HepG2 (cell line): ENCODE results near the gene BBC3. TPM values are rescaled to one million over a fixed set of nuclear protein-coding genes. Genes with fewer than 3 reads are reported as not detected.
A peak's percentile ranks its signal among the peaks of the same experiment; 100 is the strongest.

ENCODE experiments used
- CHD4 ChIP-seq: fragments of 200-600 bp; sonication (generic); IDR thresholded peaks from 2 replicates; pipeline ENCODE4 v1.7.0; 2017; ENCODE audit warnings: mild to moderate bottlenecking, low read length, borderline replicate concordance
- DZIP1 ChIP-seq: sonication (generic); formaldehyde crosslinking; IDR thresholded peaks from 2 replicates; pipeline ENCODE4 v1.5.0; 2020; ENCODE audit warnings: mild to moderate bottlenecking, missing genetic modification reagents
- MZF1 ChIP-seq: sonication (generic); formaldehyde crosslinking; IDR thresholded peaks from 2 replicates; pipeline ENCODE4 v1.8.1; 2023; ENCODE audit warnings: mild to moderate bottlenecking, missing genetic modification reagents, borderline replicate concordance
- NFYB ChIP-seq: sonication (generic); formaldehyde crosslinking; IDR thresholded peaks from 2 replicates; pipeline ENCODE4 v1.4.0; 2020; ENCODE audit warnings: missing genetic modification reagents
- NKX3-1 ChIP-seq: sonication (generic); formaldehyde crosslinking; IDR thresholded peaks from 2 replicates; pipeline ENCODE4 v1.5.0; 2020; ENCODE audit warnings: missing genetic modification reagents
- NR0B2 ChIP-seq: sonication (generic); formaldehyde crosslinking; IDR thresholded peaks from 2 replicates; pipeline ENCODE4 v1.4.0; 2020; ENCODE audit warnings: mild to moderate bottlenecking, missing genetic modification reagents
- SOX5 ChIP-seq: IDR thresholded peaks from 2 replicates; pipeline ENCODE4 v1.6.1; 2016; ENCODE audit warnings: borderline replicate concordance
- ZBTB1 ChIP-seq: sonication (generic); formaldehyde crosslinking; IDR thresholded peaks from 2 replicates; pipeline ENCODE4 v1.4.0; 2020; ENCODE audit warnings: missing genetic modification reagents, borderline replicate concordance
- ZNF317 ChIP-seq: sonication (generic); formaldehyde crosslinking; IDR thresholded peaks from 2 replicates; pipeline ENCODE4 v1.5.0; 2020; ENCODE audit warnings: mild to moderate bottlenecking, missing genetic modification reagents
- ZNF563 ChIP-seq: sonication (generic); formaldehyde crosslinking; IDR thresholded peaks from 2 replicates; pipeline ENCODE4 v1.8.0; 2022; ENCODE audit warnings: mild to moderate bottlenecking, moderate library complexity, missing genetic modification reagents
- ZNF564 ChIP-seq: sonication (generic); formaldehyde crosslinking; IDR thresholded peaks from 2 replicates; pipeline ENCODE4 v1.8.1; 2023; ENCODE audit warnings: mild to moderate bottlenecking, missing genetic modification reagents
- ZNF652 ChIP-seq: IDR thresholded peaks from 2 replicates; pipeline ENCODE4 v1.6.1; 2016; ENCODE audit warnings: low read depth, borderline replicate concordance
- ZNF775 ChIP-seq: sonication (generic); formaldehyde crosslinking; IDR thresholded peaks from 2 replicates; pipeline ENCODE4 v1.4.0; 2020; ENCODE audit warnings: missing genetic modification reagents, mild to moderate bottlenecking, moderate library complexity, borderline replicate concordance
- polyA plus RNA-seq, 8 experiments: library from polyadenylated mRNA; depleted of rRNA in 3 of 8; stranded (reverse) in 7 of 8; unstranded in 1 of 8; fragments of >200 nt; fragmentation: Illumina TruSeq in 4 of 8; extraction: Trizol in 4 of 8; gene quantifications; 2 replicates each; pipeline versions ENCODE4 v1.2.1 to v1.2.3, GENCODE V29; 2011 to 2016; ENCODE audit warnings: low read depth in 4 of 8, missing spikeins in 1 of 8, mixed read lengths in 1 of 8; ENCODE audit not compliant: insufficient read depth in 1 of 8
- total RNA-seq, 5 experiments: library from RNA; depleted of rRNA; stranded (reverse); fragments of >200 nt; fragmentation: Illumina TruSeq; extraction: Trizol; gene quantifications; 2 replicates each; pipeline ENCODE4 v1.2.3, GENCODE V29; 2016; ENCODE audit warnings: low read depth in 1 of 5
- TF ChIP-seq, protein P1 (sequence below): sonication (generic); formaldehyde crosslinking; IDR thresholded peaks from 2 replicates; pipeline ENCODE4 v1.4.0; 2020; ENCODE audit warnings: mild to moderate bottlenecking, missing genetic modification reagents
- TF ChIP-seq, protein P2 (sequence below): sonication (generic); formaldehyde crosslinking; IDR thresholded peaks from 2 replicates; pipeline ENCODE4 v1.4.0; 2020; ENCODE audit warnings: mild to moderate bottlenecking, low read depth, missing genetic modification reagents
- TF ChIP-seq, protein P3 (sequence below): sonication (generic); formaldehyde crosslinking; IDR thresholded peaks from 2 replicates; pipeline ENCODE4 v1.4.0; 2020; ENCODE audit warnings: missing genetic modification reagents, mild to moderate bottlenecking, borderline replicate concordance

The BBC3 gene
- total and polyA plus RNA-seq, 2 of the 13 experiments (the other 11 are each of a cell fraction or from before 2014, with no cell fraction given), result 6.1 to 8.8 TPM

DNA sequence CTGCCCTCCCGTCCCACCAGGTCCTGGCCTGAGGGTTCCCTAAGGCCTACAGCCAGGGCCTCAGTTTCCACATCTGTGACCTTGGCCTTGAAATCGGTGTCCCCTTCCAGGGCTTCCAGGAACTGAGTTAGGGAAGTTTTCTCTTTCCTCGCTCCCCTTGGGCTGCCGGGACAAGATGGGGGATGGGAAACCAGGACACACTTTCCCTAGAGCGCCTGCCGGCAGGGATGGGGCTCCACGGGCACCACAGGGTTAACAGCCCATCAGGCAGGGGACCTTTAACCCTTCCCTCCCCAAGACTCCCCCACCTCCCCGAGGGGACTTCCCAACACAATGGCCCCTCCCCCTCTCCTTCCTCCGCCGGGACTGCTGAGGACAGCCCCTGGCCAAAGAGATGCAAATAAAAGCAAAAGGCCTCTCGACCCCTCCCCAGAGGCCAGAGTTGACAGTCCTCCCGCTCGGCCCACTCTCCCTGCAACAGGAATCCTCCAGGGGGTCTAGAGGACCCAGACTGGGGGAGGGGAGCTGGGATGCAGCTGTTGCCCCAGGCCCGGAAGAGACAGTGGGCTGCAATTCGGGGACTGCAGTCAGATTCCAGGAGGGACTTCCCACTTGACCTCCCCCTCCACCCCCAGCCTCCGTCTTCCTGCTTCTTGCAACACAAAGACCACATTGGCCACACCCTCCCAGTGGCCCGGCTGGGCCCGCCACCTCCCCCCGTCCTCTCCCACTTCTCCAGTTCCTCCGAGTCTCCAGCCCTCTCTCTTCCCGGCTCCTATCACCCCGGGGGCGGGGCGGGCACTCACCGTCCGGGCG is 3.4 kb downstream of the BBC3 start (continued):
- TF ChIP-seq NFYB (CRISPR knock-in tag), result no peak
- peak; percentile 34; the same call in 1 of the 2 replicates for TF ChIP-seq NKX3-1 (CRISPR knock-in tag)
- no peak for TF ChIP-seq ZBTB1
- no peak for TF ChIP-seq ZNF775 (CRISPR knock-in tag)
- no peak for TF ChIP-seq DZIP1 (CRISPR knock-in tag)
- TF ChIP-seq, protein P1, sequence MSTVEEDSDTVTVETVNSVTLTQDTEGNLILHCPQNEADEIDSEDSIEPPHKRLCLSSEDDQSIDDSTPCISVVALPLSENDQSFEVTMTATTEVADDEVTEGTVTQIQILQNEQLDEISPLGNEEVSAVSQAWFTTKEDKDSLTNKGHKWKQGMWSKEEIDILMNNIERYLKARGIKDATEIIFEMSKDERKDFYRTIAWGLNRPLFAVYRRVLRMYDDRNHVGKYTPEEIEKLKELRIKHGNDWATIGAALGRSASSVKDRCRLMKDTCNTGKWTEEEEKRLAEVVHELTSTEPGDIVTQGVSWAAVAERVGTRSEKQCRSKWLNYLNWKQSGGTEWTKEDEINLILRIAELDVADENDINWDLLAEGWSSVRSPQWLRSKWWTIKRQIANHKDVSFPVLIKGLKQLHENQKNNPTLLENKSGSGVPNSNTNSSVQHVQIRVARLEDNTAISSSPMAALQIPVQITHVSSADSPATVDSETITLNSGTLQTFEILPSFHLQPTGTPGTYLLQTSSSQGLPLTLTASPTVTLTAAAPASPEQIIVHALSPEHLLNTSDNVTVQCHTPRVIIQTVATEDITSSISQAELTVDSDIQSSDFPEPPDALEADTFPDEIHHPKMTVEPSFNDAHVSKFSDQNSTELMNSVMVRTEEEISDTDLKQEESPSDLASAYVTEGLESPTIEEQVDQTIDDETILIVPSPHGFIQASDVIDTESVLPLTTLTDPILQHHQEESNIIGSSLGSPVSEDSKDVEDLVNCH (CRISPR knock-in tag), result no peak
- TF ChIP-seq ZNF563 (CRISPR knock-in tag), result peak; percentile 9; the same call in 1 of the 2 replicates
- TF ChIP-seq ZNF652, result peak; percentile 99
- peak; percentile 96 for TF ChIP-seq CHD4
- TF ChIP-seq, protein P2, sequence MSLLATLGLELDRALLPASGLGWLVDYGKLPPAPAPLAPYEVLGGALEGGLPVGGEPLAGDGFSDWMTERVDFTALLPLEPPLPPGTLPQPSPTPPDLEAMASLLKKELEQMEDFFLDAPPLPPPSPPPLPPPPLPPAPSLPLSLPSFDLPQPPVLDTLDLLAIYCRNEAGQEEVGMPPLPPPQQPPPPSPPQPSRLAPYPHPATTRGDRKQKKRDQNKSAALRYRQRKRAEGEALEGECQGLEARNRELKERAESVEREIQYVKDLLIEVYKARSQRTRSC (CRISPR knock-in tag), result no peak
- TF ChIP-seq ZNF317, result peak; percentile 52; the same call in 1 of the 2 replicates
- no peak for TF ChIP-seq SOX5
- TF ChIP-seq MZF1 (CRISPR knock-in tag), result no peak
- TF ChIP-seq ZNF564, result peak; percentile 55; the same call in 1 of the 2 replicates
- TF ChIP-seq NR0B2, result no peak; the same call in 1 of the 2 replicates
- TF ChIP-seq, protein P3, sequence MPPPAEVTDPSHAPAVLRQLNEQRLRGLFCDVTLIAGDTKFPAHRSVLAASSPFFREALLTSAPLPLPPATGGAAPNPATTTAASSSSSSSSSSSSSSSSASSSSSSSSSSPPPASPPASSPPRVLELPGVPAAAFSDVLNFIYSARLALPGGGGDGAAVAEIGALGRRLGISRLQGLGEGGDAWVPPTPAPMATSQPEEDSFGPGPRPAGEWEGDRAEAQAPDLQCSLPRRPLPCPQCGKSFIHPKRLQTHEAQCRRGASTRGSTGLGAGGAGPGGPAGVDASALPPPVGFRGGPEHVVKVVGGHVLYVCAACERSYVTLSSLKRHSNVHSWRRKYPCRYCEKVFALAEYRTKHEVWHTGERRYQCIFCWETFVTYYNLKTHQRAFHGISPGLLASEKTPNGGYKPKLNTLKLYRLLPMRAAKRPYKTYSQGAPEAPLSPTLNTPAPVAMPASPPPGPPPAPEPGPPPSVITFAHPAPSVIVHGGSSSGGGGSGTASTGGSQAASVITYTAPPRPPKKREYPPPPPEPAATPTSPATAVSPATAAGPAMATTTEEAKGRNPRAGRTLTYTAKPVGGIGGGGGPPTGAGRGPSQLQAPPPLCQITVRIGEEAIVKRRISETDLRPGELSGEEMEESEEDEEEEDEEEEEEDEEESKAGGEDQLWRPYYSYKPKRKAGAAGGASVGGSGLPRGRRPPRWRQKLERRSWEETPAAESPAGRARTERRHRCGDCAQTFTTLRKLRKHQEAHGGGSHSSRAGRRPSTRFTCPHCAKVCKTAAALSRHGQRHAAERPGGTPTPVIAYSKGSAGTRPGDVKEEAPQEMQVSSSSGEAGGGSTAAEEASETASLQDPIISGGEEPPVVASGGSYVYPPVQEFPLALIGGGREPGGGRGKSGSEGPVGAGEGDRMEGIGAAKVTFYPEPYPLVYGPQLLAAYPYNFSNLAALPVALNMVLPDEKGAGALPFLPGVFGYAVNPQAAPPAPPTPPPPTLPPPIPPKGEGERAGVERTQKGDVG, result 0 out of 2 replicates have a peak, but pooled peaks have one; percentile 11
